NCI-H345 (cell line): ENCODE results near the gene CLIC2.
"Not testable (repeated sequence)": the region's sequence is repeated elsewhere in the genome, so short reads cannot be mapped to it uniquely, and the experiment has no call there.

Source experiments
- DNase-seq: peaks from one replicate; lab custom pipeline; 2025; lab: John Stamatoyannopoulos, UW

The CLIC2 gene

DNA sequence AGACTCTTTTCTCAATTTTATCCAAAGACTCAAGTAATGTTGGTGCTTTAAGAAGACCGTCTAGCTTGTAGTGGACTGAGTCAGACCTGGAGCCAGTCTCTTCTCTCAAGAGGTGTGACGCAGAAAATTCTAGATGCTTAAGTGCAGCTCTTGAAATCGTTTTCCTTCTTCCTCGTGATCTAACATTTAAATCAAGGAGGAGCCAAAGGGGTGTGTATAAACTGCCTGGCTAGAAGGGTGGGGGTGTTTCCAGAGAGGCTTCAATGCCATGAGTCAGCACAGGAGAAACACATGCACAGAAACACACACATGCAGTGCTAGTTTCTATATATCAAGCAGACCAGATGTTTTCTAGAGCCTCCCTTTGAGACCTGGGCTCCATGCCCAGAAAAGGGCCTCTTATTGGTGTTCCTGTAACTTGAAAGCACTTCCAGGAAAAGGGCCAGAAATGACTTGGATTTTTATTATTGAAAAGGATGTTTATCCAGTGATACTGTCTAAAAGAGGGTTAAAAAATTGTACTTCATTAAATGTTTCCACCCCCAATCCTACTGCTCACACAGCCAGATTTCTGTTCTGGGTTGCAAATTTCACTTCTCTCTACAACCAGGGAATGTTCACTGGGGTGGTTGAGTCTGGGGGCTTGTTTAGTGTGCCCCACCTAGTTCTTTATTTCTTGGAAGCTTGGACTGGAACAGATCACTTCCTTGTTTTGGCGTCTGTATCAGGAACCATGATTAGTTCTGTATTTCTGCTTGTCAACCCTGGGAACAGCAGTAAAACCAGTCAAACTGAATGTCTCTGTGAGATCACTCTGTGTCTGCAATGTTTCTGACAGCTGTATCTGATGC is at the start of gene CLIC2:
Gene CLIC2, minus strand, starts transcription at position 129 of the 851 bp plus-strand sequence. CDS start 187 bp downstream, outside the sequence.
- DNase-seq, result peak; percentile 38

DNA sequence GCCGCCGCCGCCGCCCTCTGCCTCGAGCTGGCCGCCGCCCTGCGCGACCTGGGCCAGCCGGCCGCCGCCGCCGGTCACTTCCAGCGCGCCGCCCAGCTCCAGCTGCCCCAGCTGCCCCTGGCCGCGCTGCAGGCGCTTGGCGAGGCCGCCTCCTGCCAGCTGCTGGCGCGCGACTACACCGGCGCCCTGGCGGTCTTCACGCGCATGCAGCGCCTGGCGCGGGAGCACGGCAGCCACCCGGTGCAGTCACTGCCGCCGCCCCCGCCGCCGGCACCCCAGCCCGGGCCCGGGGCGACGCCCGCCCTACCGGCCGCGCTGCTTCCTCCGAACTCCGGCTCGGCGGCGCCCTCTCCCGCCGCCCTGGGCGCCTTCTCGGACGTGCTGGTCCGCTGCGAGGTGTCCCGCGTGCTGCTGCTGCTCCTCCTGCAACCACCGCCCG is 48.1 kb upstream of the CLIC2 start:
- DNase-seq, result not testable (repeated sequence)

DNA sequence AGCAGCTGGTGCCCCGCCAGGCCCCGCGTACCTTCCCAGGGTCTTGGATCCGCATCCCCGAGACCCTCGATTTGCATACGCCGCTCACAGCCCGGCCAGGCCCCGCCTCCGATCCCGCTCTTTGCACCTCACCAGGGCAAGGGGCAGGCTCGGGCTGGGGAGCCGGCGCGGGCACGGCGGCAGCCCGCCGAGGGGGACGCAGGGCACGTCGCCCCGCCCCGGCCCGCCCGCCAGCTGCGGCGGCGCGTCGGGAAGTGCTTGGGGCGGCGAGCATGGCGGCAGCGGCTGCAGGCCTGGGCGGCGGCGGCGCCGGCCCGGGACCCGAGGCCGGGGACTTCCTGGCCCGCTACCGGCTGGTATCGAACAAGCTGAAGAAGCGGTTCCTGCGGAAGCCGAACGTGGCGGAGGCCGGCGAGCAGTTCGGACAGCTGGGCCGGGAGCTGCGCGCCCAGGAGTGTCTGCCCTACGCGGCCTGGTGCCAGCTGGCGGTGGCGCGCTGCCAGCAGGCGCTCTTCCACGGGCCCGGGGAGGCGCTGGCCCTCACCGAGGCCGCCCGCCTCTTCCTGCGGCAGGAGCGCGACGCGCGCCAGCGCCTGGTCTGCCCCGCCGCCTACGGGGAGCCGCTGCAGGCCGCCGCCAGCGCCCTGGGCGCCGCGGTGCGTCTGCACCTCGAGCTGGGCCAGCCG is 47.6 kb upstream of the CLIC2 start, which contains the start of gene F8A2:
Gene F8A2, plus strand, starts transcription at position 253 of the 686 bp plus-strand sequence. Its CDS starts 20 bp downstream, at position 273.
- not testable (repeated sequence) for DNase-seq

DNA sequence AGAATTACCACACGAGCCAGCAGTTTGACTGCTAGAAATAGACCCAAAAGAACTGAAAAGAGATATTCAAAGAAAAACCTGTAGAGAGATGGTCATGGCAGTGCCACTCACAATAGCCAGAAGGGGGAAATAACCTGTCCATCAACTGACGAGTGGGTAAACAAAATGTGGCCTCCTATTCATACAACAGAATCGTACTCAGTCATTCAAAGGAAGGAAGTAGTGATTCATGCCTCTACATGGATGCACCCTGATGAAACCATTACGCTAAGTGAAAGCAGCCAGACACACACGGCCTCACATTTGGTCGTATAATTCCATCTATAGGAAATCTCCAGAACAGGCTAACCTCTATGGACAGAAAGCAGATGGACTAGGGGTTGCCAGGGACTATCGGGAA is 45.4 kb upstream of the CLIC2 start:
- not testable (repeated sequence) for DNase-seq

DNA sequence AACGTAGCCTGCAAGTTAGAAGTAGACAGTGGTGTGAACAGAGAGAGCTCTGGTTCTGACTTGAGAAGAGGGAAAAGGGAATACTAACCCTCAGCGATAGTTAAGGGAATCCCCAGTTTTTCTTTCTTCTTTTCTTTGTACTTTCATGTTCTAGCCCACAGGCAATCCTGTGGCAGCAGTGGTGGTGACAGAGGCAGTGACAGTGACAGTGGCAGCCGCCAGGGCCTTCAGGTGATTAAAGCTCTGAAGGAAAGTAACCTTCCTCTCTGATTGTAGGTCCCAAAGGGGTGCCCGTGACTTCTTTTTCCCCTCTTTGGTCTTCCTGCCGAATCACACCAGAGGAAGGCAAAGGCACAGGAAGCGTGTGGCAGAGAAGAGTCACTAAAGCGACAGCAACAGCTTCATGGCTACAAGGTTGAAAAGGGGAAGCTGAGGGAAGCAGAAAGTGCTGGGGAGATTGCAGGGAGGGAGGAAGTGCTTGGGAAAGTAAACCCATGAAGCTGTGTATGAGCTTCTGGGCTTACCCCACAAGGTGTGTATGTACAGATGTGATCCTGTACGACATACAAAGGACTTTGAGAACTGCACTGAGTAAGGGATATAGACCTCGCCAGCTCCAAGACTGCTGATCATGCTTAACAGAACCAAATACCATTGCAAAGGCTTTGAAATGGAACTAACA is 39.5 kb upstream of the CLIC2 start:
- not testable (repeated sequence) for DNase-seq

DNA sequence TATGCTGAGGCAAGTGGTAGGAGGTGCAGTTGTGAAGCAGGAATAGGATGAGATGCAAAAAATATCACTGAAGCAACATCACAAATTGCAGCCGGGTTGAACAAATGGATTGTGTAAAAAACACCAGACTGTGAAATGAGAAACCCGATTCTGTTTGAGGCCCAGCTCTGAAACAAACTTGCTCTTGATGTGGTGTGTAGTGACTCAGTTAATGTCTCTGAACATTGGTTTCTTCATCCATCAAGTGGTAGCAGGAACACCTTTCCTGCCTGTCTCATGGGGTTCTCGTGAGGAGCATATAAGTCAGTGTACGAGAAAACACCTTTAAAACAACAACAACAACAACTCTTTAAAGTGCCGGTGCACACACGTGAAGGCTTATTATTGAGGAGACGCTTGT is 29.3 kb upstream of the CLIC2 start:
- not testable (repeated sequence) for DNase-seq

DNA sequence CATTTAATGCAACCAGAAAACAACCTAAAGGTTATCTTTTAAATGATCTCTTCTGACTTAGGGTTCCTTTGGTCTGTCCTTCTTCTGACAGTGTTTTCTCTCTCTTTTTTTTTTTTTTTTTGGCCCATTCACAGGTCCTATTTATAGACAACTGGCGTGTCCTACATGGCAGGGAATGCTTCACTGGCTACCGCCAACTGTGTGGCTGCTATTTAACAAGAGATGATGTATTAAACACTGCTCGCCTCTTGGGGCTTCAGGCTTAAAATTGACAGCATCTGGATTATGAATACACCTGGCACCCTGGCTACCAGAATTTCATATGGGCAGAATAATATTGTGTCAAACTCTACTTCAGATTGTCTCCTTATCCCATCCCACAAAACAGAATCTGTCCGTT is 15.0 kb upstream of the CLIC2 start:
- not testable (repeated sequence) for DNase-seq

DNA sequence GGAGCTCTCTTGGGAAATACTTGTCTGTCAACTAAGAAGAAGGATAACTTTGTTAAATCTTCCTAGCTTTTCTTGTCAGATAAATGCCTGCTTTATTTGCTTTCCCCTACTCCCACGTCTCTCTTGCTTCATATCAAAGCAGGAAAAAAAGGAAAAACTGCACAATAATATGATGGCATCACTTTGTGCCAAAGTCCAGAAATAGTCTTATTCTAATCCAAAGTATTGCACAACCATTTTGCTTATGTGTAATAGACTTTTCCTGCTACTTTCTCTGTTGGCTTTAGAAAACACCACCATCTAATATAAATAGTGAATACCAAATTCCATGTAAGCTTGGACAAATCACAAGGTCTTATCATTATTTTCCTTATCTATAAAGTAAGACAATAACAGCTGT is 11.3 kb upstream of the CLIC2 start:
- DNase-seq, result not testable (repeated sequence)

DNA sequence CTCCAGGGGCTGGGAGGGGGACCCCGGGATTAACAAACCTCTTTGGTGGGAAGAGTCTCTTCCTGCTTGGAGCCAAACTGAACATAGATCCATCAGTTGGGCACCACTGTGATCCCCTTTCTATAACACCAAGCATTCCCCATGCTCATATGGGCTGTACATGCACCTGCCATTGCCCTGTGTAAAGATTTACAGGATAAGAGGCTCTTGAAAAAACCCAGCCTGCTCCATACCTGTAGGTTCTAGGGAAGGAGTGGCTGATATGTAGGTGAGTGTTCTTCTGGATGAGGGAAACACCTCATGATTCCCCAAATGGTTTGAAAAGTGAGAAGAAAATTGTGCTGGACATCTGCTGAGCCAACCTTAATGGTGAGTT is 911 bp upstream of the CLIC2 start:
- not testable (repeated sequence) for DNase-seq

DNA sequence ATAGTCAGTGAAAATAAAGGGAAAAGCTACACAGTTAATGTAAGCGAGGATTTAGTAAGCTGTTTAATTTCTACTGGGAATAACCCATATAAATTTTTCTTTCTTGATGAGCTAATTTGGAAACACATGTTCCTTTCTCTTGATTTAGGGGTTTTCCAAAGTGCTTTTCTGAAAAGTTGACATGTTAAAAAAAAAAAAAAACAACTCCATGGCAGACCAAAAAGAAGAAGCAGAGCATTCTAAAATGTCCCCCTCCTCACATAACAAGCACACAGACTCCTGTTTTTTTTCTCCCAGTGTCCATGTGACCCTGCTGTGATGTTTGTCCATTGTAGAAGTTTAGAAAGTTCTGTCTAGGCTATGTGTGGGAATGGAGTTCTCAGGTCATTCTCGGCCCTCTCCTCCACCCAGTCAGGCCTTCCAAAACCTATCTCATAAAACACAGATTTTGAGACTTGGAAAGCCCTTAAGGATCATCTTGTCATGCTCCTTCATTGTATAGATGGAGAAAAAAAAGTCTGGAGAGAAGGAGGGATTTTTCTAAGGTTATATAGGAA is 792 bp downstream of the CLIC2 start:
- DNase-seq, result no peak

DNA sequence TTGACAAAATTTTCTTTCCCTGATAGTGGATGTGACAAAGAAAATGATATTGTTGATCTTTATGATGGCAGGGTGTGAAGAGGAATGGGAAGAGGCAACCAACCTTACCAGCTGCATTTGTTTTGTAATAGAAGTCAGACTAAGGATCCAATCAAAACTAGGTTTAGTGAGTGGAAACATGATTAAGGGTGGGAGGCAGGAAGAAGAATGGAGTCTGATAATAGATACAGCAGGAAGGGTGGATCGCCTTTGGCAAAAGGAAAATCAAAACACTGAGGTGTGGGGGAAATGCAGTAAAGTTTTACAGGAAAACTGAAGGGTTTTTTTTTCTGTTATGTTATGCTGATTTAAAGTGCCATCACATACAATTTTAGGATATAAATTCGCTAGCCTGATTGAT is 3.4 kb downstream of the CLIC2 start:
- no peak for DNase-seq

DNA sequence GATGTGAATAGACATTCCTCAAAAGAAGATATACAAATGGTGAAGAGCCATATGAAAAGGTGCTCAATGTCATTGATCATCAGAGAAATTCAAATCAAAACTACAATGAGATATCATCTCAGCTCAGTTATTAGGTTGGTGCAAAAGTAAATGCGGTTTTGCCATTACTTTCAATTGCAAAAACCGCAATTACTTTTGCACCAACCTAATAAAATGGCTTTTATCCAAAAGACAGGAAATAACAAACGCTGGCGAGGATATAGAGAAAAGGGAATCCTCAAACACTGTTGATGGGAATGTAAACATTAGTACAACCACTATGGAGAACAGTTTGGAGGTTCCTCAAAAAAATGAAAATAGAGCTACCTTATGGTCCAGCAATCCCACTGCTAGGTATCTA is 5.1 kb downstream of the CLIC2 start:
- DNase-seq, result no peak

DNA sequence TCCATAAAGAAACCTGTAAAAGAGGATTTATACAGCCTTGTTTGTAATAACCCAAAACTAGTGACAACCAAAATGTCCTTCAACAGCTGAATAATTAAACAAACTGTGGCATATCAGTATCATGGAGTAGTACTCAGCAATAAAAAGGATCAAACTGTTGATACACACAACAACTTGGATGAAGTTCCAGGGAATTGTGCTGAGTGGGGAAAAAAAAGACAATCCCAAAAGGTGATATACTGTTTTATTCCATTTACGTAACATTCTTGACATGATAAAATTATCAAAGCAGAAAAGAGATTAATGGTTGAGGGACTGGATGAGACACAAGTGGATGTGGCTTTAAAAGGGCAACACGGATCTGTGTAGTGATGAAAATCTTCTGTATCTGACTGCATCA is 7.8 kb downstream of the CLIC2 start:
- no peak for DNase-seq

DNA sequence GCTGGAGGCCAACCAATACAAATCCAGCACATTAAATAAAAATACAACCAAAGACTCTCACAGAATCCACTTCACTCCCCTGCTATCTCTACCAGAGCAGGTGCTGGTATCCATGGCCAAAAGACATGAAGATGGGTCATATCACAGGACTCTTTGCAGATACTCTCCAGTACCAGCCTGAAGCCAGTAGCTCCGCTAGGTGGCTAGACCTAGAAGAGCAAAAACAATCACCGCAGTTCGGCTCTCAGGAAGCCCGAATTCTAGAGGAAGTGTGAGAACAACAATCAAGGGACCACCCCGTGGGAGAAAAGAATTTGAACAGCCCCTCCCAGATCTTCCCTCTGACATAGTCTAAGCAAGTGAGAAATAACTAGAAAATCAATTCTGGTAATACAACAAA is 20.2 kb downstream of the CLIC2 start:
- no peak for DNase-seq

DNA sequence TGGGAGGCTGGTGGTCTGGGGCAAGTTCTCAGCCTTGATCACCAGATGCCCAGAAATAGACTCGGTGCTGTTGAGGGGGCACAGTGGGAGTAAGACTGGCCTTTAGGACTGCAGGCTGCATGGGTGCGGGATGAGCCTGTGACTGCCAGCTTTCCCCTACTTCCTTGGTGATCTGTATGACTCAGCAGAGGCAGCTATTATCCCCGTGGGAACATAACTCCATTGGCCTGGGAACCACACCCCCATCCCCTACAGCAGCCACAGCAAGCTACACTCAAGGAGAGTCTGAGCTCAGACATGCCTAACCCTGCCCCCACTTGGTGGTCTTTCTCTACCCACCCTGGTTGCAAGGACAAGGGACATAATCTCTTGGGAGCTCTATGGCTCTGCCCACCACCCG is 20.6 kb downstream of the CLIC2 start:
- no peak for DNase-seq

DNA sequence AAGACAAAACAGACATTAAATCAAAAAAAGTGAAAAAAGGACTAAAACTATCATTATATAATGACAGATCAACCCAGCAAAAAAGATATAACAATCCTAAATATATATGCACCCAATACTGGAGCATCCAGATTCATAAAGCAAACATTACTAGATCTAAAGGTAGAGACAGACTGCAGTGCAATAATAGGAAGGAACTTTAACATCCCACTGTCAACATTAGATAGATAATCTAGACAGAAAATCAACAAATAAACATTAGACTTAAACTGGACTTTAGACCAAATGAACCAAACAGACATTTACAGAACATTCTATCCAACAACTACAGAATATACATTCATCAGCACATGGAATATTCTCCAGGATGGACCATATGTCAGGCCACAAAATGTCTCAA is 40.6 kb downstream of the CLIC2 start:
- no peak for DNase-seq

DNA sequence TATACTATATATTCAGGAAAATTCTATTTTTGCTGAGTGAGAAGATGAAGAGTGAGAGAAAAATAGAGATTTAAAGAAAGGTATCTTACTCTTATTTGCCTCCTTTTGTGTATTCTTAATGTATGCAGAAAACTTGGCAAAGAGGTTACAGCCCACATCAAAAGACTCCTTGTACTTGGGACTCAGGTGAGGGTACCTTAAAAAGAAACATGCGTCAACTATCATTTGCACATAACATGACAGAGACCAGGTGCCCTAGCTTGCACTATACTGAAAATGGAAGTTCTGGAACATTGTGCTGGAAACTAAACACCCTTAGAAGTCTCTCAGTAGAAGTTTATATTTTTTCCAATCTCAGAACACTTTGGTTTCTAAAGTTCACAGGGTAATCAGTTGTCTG is 54.5 kb downstream of the CLIC2 start:
- no peak for DNase-seq

DNA sequence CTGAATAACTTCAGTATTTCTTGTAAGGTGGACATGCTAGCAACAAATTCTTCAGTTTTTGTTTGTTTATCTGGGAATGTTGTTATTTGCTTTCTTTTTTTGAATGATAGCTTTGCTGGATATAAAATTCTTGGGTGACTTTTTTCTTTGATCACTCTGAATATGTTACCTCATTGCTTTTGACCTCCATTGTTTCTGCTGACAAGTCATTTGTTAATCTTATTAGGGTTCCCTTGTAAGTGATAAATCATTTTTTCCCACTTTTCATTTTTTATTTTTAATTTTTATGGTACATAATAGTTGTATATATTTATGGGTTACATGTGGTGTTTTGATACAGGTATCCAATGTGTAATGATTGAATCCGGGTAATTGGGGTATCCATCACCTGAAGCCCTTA is 63.4 kb downstream of the CLIC2 start:
- DNase-seq, result no peak

DNA sequence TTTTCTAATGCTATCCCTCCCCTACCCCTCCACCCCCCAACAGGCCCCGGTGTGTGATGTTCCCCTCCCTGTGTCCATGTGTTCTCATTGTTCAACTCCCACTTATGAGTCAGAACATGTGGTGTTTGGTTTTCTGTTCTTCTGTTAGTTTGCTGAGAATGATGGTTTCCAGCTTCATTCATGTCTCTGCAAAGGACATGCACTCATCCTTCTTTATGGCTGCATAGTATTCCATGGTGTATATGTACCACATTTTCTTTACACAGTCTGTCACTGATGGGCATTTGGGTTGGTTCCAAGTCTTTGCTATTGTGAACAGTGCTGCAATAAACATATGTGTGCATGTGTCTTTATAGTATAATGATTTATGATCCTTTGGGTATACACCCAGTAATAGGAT is 66.4 kb downstream of the CLIC2 start:
- not testable (repeated sequence) for DNase-seq

DNA sequence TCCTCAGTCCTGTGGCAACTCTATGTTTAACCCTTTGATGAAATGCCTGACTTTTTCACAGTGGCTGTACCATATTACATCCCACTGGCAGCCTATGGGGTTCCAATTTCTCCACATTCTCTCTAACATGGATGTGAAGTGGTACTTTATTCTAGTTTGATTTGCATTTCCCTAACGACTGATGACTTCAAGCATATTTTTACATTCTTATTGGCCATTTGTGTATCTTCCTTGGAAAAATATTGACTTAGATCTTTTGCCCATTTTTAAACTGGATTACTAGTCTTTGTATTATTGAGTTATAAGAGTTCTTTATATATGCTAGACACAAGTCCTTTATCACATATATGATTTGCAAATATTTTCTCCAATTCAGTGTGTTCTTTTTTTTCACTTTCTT is 68.0 kb downstream of the CLIC2 start:
- no peak for DNase-seq

DNA sequence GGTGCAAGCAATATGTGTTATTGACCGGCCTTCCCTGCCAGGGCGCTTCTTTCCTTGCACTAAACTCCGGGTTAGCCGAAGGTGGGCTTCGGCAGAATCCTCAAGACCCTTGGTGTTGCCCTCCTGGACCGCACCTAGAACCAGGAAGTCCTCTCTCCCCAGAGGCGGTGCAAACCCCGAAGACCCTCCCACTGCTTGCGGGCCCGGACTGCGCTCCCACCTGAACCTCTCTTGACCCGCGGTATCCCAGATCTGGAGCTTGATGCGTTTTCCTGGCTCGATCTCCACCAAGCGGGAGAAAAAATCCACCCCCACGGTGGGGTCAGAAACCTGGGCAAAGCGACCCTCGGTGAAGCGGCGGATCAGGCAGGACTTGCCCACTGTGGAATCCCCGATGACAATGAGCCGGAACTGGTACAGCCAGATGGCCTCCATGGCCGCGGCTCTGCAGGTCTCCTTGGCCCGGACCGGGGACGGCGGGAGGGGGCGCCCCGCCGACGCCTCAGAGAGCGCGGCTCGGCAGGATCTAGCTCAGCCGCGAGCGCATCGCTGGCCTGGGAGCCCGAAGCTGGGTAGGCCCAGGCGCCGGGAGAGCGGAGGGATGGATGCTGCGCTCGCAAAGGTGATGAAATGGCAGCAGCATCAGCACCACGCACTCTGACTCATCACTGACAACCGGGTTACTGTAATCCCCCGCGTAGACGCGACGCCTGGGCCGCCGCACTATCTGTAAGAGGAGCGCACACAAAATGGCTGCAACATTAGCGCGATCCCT is 70.4 kb downstream of the CLIC2 start, which contains the start of gene RAB39B:
Gene RAB39B, minus strand, starts transcription at position 638 of the 775 bp plus-strand sequence. Its CDS starts 203 bp downstream, at position 435.
- peak; percentile 74 for DNase-seq
